Measurements from ENCODE around the gene USP12.
"Not testable (repeated sequence)": the region's sequence is repeated elsewhere in the genome, so short reads cannot be mapped to it uniquely, and the experiment has no call there.

Gene USP12

DNA sequence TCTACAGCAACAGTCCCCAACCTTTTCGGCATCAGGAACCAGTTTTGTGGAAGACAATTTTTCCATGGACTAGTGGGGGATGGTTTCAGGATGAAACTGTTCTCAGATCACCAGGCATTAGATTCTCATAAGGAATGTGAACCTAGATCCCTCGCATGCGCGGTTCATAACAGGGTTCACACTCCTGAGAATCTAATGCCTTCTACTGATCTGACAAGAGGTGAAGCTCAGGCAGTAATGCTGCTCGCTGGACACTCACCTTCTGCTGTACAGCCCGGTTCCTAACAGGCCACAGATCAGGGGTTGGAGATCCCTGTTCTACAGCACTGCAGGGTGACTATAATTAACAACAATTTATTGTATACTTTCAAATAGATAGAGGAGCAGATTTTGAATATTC, 21.9 kb downstream of the USP12 start:
- DNase-seq (ENCODE audit: low spot score): no peak

DNA sequence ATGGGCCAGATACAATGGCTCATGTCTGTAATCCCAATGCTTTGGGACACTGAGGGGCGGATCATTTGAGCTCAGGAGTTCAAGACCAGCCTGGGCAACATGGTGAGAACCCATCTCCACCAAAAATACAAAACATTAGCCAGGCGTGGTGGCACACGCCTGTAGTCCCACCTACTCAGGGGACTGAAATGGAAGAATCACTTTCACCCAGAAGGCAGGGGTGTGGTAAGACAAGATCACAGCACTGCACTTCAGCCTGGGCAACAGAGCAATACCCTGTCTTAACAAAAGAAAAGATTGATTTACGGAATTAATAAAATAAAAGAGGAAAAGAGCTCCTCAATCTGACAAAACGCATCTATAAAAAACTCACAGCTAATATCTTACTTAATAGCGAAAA, 22.7 kb downstream of the USP12 start:
- no peak for DNase-seq (ENCODE audit: low spot score)

DNA sequence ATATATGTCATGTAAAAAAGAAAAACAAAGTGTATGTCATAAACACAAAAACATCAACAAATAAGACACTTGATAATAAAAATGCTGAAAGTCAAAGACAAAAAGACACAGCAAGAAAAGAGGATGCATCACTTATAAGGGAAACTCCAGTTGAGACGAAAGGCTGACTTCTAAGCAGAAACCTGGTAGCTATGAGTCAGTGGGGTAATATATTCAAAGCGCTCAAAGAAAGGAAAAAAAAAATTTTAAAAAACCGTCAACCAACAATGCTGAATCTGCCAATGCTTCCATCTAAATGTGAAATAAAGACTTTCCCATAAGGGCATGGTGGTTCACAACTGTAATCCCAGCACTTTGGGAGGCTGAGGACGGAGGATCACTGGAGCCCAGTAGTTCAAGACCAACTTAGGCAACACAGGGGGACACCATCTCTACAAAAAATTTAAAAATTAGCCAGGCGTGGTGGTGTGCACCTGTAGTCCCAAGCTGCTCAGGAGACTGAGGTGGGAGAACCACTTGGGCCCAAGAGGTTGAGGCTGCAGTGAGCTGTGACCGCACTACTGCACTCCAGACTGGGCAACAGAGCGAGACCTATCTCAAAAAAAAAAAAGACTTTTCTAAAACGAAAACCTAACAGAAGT, 24.0 kb downstream of the USP12 start:
- DNase-seq (ENCODE audit: low spot score): no peak

- DNase-seq (ENCODE audit: low spot score): no peak
These were observed 29.9 kb downstream of the USP12 start for GRCh38 chr13:27141746-27142145.

DNA sequence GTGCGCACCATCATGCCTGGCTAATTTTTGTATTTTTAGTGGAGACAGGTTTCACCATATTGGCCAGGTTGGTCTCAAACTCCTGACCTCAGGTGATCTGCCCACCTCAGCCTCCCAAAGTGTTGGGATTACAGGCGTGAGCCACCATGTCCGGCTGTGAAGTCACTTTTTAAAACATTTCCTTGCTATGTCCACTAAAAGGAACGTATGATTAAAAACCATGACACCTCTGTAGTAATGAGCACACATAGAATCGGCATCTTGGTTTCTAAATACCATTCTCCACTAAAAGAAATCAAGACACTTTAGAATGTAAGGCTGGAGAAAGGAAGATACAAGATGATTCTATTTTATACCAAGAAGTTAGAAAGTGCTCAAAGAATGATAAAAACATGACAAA, 30.5 kb downstream of the USP12 start:
- DNase-seq (ENCODE audit: low spot score): not testable (repeated sequence)

- no peak for DNase-seq (ENCODE audit: low spot score)
These were observed 31.6 kb downstream of the USP12 start for GRCh38 chr13:27140060-27140459.

DNA sequence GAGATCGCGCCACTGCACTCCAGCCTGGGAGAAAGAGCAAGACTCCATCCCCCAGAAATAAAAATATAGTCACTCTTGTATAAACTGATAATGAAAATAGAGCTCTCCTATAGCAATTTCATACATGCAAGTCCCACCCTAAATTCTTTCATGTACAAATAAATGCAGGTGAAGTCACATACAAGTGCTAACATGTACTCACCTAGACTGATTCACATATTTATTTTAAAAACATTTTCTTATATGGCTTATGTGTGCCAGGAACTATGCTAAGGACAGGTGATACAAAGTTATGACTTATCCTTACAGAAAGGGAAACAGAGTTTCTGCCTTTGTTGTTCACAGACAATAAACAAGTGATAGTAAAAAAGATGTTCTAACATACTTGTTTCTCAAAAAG, 32.0 kb downstream of the USP12 start:
- DNase-seq (ENCODE audit: low spot score): no peak

DNA sequence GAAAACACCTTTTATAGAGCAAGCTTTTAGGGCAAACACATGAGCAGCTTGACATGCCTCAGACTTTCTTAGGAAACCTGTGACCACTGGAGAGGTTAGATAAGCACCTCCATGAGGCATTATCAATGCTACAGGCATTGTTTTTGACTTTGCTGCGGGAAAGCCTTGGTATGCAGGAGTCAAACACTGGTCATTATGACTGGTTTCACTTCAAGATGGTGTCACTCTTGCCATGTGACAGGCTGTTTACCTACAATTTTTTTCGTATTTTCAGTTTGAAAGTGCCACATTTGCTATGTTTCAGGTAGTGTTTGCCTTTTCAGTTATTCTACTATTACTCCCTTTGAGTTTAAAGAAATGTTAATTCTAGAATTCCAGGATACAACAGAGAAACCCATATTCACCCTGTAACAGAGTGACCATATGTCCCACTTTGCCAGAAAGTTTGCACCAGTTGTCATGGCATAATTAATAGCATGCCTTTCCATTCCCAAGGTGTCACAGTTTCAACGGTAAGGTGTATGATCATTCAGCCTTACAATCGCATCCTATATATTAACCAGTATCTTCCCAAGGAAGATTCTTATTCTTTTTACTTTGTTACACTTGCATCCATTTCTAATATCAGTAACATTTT, 33.0 kb downstream of the USP12 start:
- no peak for DNase-seq (ENCODE audit: low spot score)

- no peak for DNase-seq (ENCODE audit: low spot score)
These were observed 33.9 kb downstream of the USP12 start for GRCh38 chr13:27137759-27138158.

DNA sequence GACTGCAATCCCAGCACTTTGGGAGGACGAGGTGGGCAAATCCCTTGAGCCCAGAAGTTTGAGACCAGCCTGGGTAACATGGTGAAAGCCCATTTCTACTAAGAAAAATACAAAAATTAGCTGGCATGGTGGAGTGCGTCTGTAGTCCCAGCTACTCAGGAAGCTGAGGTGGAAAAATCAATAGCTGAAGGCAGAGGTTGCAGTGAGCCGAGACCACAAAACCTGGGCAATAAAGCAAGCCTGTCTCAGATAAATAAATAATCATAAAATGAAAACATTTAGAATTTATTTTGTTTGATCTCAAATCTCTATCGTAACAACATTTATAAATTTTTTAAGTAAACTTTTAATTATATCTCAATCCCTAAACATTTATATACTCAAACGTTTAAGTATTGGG, 36.6 kb downstream of the USP12 start:
- no peak for DNase-seq (ENCODE audit: low spot score)

- no peak for DNase-seq (ENCODE audit: low spot score)
These were observed 37.7 kb downstream of the USP12 start for GRCh38 chr13:27133889-27134288.

DNA sequence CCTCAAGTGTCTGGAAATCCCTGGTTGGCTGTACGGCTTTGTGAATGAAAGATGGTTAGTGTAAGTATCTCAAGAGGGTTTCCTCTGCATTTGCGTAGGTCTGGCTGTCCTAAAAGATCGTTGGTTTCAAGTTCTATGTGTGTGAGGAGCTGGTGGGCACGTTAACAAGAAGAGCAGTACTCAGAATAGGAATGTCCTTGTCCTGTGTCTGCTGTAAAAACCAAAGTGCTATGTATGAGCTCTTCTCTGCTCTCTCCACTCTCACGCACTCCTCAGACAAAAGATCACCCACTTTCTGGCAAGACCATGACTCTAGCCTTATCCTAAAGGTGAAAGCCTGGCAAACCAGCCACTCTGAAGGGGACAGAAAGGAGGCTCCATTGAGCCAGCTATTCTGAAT, 39.1 kb downstream of the USP12 start:
- no peak for DNase-seq (ENCODE audit: low spot score)

DNA sequence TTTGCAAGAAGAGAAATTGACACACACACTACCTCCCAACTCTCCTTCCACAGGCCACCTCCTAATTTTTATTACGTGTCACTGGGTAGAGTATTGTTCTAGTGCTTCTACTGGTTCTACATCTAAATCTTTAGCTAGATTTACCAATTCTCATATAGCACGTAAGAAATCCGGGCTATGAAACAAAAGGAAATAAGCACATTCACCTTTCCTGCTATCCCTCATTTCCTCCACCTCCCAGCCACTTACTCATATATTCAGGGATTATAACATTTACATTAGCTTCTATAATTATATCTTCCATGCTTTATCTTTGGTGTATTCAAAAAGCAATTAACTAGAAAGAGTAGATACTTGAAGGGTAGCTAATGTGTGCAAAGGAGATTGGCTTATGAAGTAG, 39.7 kb downstream of the USP12 start:
- no peak for DNase-seq (ENCODE audit: low spot score)

DNA sequence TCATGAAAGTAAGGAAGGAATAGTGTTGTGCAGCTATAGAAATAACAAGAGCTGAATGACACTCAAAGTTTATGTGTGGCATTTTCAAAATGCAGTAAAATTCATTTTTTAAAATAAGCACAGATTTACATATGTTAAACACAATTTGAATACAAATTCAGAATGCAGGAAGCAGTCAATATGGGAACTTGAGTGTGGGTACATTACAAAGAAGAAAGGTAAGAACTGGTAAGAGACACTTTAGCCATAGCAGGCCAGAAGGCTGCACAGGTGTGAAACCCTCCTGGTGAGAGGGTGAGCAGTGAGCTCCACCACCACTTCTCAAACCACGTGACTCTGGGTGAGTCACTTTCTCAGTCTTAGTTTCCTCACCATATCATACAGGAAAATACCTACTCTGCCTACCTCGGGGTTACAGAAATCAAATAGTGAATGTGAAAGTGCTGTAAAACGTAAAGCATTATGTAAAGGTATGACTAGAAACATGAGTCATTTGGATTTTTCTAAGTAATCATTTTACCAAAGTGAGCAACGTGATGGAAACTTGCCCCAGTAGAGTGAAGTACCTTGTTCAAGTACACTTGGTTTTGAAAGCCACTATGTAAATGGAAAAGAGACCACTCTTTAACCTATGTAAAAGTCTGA, 40.5 kb downstream of the USP12 start:
- DNase-seq (ENCODE audit: low spot score): no peak

DNA sequence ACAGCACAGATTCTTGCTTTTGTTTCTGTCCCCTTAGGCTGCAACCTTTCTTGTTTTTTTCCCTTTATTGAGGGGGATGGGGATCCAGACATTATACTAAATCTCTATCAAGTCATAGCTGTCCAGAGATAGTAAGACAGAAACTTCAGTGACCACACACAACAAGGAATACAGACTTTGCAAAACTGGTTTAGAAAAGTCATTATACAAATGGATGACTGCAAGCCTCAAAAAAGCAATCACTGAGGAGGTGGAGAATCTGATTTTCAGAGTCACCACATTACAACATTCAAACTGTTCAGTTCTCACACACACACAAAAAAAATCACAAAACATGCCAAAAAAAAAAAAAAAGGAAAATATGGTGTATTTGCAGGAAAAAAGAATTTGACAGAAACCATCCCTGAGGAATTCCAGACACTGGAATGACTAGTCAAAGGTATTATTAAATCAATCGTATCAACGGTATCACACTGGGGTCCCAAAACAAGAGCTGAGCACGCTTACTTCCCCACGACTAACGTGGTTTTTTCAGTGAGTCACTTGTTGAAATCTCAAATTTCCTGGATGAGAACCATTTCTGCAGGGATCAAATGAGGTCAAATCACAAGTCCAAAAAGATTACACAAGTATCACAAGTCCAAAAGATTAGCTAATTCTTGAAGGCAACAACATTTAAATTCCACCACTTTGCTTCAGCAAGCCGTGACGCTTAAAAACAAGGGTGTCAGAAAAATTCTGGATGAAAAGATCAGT, 41.2 kb downstream of the USP12 start:
- DNase-seq (ENCODE audit: low spot score): no peak

GRCh38 chr13:27128825-27129627, 42.6 kb downstream of the USP12 start:
- DNase-seq (ENCODE audit: low spot score): no peak

- no peak for DNase-seq (ENCODE audit: low spot score)
These were observed 44.8 kb downstream of the USP12 start for GRCh38 chr13:27126859-27127258.

DNA sequence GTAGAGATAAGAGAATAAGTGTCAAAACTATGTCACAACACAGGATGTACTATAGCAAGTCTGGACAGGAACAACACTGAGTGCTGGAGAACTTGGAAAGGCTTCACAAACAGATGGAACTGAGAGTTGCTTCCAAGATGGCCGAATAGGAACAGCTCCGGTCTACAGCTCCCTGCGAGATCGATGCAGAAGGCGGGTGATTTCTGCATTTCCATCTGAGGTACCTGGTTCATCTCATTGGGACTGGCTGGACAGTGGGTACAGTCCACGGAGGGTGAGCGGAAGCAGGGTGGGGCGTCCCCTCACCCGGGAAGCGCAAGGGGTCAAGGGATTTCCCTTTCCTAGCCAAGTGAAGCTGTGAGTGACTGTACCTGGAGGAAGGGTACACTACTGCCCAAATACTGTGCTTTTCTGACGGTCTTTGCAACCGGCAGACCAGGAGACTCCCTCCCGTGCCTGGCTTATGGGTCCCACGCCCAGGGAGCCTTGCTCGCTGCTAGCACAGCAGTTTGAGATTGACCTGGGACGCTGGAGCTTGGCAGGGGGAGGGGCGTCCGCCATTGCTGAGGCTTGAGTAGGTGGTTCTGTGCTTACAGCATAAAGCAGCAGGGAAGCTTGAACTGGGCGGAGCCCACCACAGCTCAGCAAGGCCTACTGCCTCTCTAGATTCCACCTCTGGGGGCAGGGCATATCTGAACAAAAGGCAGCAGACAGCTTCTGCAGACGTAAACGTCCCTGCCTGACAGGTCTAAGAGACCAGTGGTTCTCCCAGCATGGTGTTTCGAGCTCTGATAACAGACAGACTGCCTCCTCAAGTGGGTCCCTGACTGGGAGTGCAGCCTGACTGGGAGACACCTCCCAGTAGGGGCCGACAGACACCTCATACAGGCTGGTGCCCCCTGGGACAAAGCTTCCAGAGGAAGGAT, 46.0 kb downstream of the USP12 start:
- DNase-seq (ENCODE audit: low spot score): no peak

- DNase-seq (ENCODE audit: low spot score): no peak
These were observed 47.0 kb downstream of the USP12 start for GRCh38 chr13:27124571-27124970.

DNA sequence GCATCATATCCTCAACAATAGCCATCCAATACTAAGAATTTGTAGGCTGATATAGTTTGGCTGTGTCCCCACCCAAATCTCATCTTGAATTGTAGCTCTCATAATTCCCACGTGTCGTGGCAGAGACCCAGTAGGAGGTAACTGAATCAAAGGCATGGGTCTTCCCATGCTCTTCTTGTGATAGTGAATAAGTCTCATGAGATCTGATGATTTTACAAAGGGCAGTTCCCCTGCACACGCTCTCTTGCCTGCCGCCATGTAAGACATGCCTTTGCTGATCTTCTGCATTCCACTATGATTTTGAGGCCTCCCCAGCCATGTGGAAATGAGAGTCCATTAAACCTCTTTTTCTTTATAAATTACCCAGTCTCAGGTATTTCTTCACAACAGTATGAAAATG, 48.2 kb downstream of the USP12 start:
- DNase-seq (ENCODE audit: low spot score): not testable (repeated sequence)

DNA sequence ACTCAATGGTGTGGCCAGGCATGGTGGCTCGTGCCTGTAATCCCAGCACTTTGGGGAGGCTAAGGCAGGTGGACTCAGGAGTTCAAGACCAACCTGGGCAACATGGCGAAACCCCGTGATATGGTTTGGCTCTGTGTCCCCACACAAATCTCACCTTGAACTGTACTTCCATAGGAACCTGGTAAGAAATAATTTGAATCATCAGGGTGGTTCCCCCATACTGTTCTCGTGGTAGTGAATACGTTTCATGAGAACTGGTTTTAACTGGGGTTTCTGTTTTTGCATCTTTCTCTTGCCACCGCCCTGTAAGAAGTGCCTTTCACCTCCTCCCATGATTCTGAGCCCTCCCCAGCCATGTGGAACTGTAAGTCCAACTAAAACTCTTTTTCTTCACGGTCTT, 49.6 kb downstream of the USP12 start:
- DNase-seq (ENCODE audit: low spot score): no peak

Measured in HuH-7.5 (cell line).